T-cell (primary cell): ENCODE results near the gene CAV1. TPM values are rescaled to one million over a fixed set of nuclear protein-coding genes. Genes with fewer than 3 reads are reported as not detected.

Experiments used
- ATAC-seq, 4 experiments: fragments of 200-7000 bp in 3 of 4; fragments of 150-1000 bp in 1 of 4; cut with Tn5 transposase; replicated peaks in 1 of 4; 1 replicate in 3 of 4; 2 replicates in 1 of 4; pipeline ENCODE4 v1.10.0; 2021; ENCODE audit warnings: moderate library complexity in 3 of 4, mild to moderate bottlenecking in 2 of 4, moderate number of reproducible peaks in 1 of 4
- CTCF ChIA-PET, 2 donors: fragments of 300-600 bp; sonication (Branson Sonifier 250); formaldehyde crosslinking; loops; one replicate each; lab custom pipeline; 2022; ENCODE audit warnings: antibody characterized with exemption in 2 of 2; lab: Charles Lee
- POLR2A ChIA-PET, 2 donors: fragments of 300-600 bp; sonication (Branson Sonifier 250); formaldehyde crosslinking; loops; one replicate each; lab custom pipeline; 2022; ENCODE audit warnings: antibody characterized with exemption in 2 of 2; lab: Charles Lee
- DNase-seq, 35 experiments: peaks; one replicate each; pipeline versions ENCODE4 v3.0.0 to v3.0.0-alpha.2; 2013 to 2023
- H3K27ac ChIP-seq: one replicate; pipeline ENCODE4 v1.5.1; 2013; ENCODE audit warnings: low read length
- H3K27me3 ChIP-seq, 2 experiments: replicated peaks in 1 of 2; 1 replicate in 1 of 2; 2 replicates in 1 of 2; pipeline versions ENCODE4 v1.6.1 to v1.7.0; 2013; ENCODE audit warnings: low read length in 1 of 2, mixed read lengths in 1 of 2; ENCODE audit not compliant: control insufficient read depth in 2 of 2, insufficient read depth in 2 of 2; ENCODE audit errors: extremely low read depth in 1 of 2
- H3K36me3 ChIP-seq, 2 donors: 1 replicate in 1 of 2; 2 replicates in 1 of 2; pipeline versions ENCODE4 v1.6.1 to v1.7.0; 2013; ENCODE audit warnings: low read length in 1 of 2; ENCODE audit not compliant: control insufficient read depth in 2 of 2, insufficient read depth in 1 of 2; ENCODE audit errors: extremely low read depth in 1 of 2
- H3K4me1 ChIP-seq, 2 experiments: 1 replicate in 1 of 2; 2 replicates in 1 of 2; pipeline versions ENCODE4 v1.6.1 to v1.7.0; 2013; ENCODE audit warnings: low read length in 2 of 2, mixed read lengths in 1 of 2; ENCODE audit not compliant: insufficient read depth in 2 of 2, control insufficient read depth in 1 of 2; ENCODE audit errors: extremely low read depth in 1 of 2
- H3K4me3 ChIP-seq, 2 donors: 1 replicate in 1 of 2; 2 replicates in 1 of 2; pipeline versions ENCODE4 v1.5.1 to v1.7.0; 2013; ENCODE audit warnings: mild to moderate bottlenecking in 2 of 2, low read length in 1 of 2, moderate library complexity in 1 of 2; ENCODE audit not compliant: control insufficient read depth in 1 of 2; ENCODE audit errors: extremely low read depth in 1 of 2
- H3K9me3 ChIP-seq: 2 replicates; pipeline ENCODE4 v1.7.0; 2013
- H3K27ac Mint-ChIP-seq, 2 donors: one replicate each; pipeline ENCODE4 v1.8.0; 2020 to 2021; ENCODE audit warnings: mild to moderate bottlenecking in 2 of 2, mixed read lengths in 2 of 2
- H3K27me3 Mint-ChIP-seq, 2 donors: one replicate each; pipeline ENCODE4 v1.8.0; 2021 to 2022; ENCODE audit warnings: mixed read lengths in 2 of 2
- H3K36me3 Mint-ChIP-seq: one replicate; pipeline ENCODE4 v1.8.0; 2021; ENCODE audit warnings: mixed read lengths
- H3K4me1 Mint-ChIP-seq, 3 donors: one replicate each; pipeline ENCODE4 v1.8.0; 2020 to 2022; ENCODE audit warnings: mixed read lengths in 3 of 3, mild to moderate bottlenecking in 1 of 3
- H3K4me3 Mint-ChIP-seq, 3 donors: one replicate each; pipeline ENCODE4 v1.8.0; 2020 to 2022; ENCODE audit warnings: mild to moderate bottlenecking in 3 of 3, mixed read lengths in 3 of 3, moderate library complexity in 3 of 3
- H3K9me3 Mint-ChIP-seq, 3 donors: one replicate each; pipeline ENCODE4 v1.8.0; 2020 to 2022; ENCODE audit warnings: mixed read lengths in 3 of 3
- WGBS: methylation state at CpG from one replicate; pipeline ENCODE4 v1.1.5; 2013; ENCODE audit warnings: missing lambda C conversion rate; ENCODE audit not compliant: insufficient coverage; 5-methylcytosine and 5-hydroxymethylcytosine counted together
- total RNA-seq, 35 experiments: library from RNA in 6 of 35; stranded (reverse) in 6 of 35; fragments of 120-200 nt in 1 of 35; gene quantifications; one replicate each; pipeline versions ENCODE4 v1.2.1 to v1.2.4 and lab custom pipeline; 2013 to 2026

CAV1 gene
- total RNA-seq, 5 donors from 2014 or later (not counting 1 experiment from before 2014, with no cell fraction given): 0.25 to 1.4 (median 0.98) TPM; not detected in 1

DNA sequence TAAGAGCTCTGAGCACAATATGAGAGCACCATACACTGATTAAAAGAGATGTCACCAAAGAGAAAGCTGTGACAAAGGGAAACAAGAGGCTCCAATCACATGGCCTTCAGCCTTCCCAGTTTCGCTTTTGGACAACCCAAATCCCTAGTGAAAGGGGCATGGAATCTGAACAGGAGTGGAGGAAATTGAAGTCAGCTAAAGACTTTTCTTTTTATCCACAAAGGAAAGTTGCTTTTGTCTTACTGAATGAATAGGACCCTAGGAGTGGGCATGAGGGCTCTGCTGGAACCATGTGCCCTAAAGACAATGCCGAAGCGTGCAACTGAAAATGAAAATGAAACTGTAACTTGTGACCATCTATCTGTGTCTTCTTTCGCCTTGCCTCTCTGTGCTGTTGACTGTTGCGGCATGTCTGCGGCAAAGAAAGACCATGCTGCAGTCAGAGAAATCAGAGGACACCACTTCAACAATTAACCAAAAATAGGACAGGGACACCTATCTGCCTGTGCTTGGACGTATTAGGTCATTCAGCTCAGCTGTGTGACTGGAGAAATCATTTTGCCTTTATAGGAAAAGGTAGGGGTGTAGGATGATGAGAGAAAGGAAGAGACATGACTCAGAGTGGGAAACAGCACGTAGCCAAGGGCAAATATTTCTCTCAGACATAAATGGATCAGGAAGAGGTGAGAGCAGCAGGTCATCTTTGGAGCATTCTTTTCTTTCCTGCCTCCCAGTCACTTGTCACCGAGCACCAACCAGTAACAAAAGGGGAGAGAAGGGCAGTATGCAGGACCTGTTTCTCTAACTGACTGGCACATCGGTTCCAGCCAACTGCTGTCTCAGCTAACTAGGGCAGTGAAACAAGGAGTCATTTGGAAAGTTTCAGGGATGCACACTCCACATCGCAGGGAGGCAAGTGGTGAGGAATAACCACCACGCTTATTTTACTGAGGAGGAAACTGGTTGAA, 13.0 kb upstream of the CAV1 start:
- Mint-ChIP-seq H3K4me3 (peak overlapping the region; percentile 72 to 81 (median 72)), H3K27ac (peak overlapping the region; percentile 69 to 80), H3K36me3 (no peaks in the 10 kb centered on the region), H3K27me3 (peaks cover 8 to 22% of the 10 kb centered on the region in 2 donors), H3K9me3 (no peaks in the 10 kb centered on the region), H3K4me1 (peaks cover 9 to 22% (median 16%) of the 10 kb centered on the region in 3 donors)
- ATAC-seq: peak; percentile 65 to 90 (median 74)
- peak in 6 of 35 experiments; percentile 1 to 60 (median 8) for DNase-seq
- no peaks in the 10 kb centered on the region for H3K36me3 ChIP-seq
- H3K4me1 ChIP-seq: peaks cover 0 to 3% of the 10 kb centered on the region in 2 experiments
- ChIA-PET POLR2A (interaction anchor here in 1 of 2 donors (0.6 kb wide), 1 partner anchor 17 kb away, joined by 3 read pairs; no protein-coding TSS in a partner anchor), CTCF (interaction anchor here in 1 of 2 donors (1.7 kb wide), 1 partner anchor 15 kb away, joined by 5 read pairs; no protein-coding TSS in a partner anchor)
- H3K4me3 ChIP-seq: peak overlapping the region; percentile 39 to 47
- no peaks in the 10 kb centered on the region for H3K9me3 ChIP-seq
- peaks cover 0 to 8% of the 10 kb centered on the region in 2 experiments for H3K27me3 ChIP-seq
- 18% methylated on average over 6 of the region's 12 CpGs for WGBS
- H3K27ac ChIP-seq: peak overlapping the region; percentile 45

DNA sequence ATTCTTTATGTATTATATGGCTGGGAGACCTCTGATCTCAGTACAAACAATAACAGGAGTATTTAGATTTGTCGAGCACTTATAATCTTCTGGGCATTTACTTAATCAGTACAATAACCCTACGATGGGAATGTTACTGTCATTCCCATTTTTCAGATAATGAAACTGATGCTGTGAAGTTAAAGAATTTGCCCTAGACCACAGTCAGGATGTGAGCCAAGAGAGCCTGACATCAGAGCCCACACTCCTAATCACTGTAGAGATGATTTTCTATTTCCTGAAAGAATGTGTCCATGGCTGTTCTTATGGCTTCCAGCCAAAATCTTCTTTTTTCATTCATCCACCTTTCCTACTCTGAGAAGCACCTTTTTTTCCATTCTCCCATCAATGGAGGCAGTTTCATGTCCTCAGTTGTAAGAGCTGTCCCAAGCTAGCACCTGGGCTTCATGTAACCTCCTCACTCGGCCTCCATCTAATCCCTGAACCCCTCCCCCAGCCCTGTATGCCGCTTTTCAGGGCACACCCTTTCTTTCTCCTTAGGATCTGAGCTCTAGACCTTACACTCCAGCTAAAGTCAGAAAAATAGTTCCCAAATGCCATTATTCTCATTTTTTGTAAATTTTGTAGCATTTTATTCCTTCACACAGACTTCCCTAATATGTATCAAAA, 12.2 kb upstream of the CAV1 start:
- Mint-ChIP-seq H3K27me3 (peaks cover 10 to 22% of the 10 kb centered on the region in 2 donors), H3K4me1 (peaks cover 9 to 22% (median 16%) of the 10 kb centered on the region in 3 donors), H3K4me3 (peak overlapping the region; percentile 72 to 81 (median 72)), H3K36me3 (no peaks in the 10 kb centered on the region), H3K27ac (peak overlapping the region; percentile 53 to 69), H3K9me3 (no peaks in the 10 kb centered on the region)
- ATAC-seq: no peak
- H3K27me3 ChIP-seq: peaks cover 0 to 8% of the 10 kb centered on the region in 2 experiments
- ChIA-PET CTCF (interaction anchor here in 1 of 2 donors (0.9 kb wide), 1 partner anchor 76 kb away, joined by 3 read pairs; no protein-coding TSS in a partner anchor), POLR2A (no interaction called here)
- H3K9me3 ChIP-seq: no peaks in the 10 kb centered on the region
- H3K4me3 ChIP-seq: peak overlapping the region in 1 of 2 donors; percentile 47
- no peaks in the 10 kb centered on the region for H3K36me3 ChIP-seq
- no peak for DNase-seq
- H3K4me1 ChIP-seq: peaks cover 0 to 3% of the 10 kb centered on the region in 2 experiments
- H3K27ac ChIP-seq: peak overlapping the region; percentile 45
- 94% methylated on average over 2 of the region's 4 CpGs for WGBS

DNA sequence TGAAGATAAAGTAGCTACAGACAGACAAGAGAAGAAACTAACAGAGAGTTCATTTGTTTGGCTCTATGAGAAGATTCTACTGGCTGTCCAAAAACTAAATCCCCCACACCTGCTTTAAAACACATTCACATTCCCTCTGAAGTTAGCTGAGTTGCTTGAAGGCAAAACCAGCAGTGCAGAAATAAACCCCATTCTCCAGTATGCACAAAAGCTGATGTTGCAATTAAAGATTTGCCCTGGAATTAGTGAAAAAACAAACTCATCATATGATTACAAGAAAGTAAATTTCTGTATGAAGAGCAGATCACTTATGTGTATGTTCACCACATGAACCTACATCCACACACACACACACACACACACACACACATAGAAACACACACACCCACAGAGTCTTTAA, 9.3 kb upstream of the CAV1 start:
- Histone ChIP-seq H3K9me3 (no peaks in the 10 kb centered on the region), H3K27me3 (peaks cover 0 to 14% of the 10 kb centered on the region in 2 experiments), H3K4me3 (no peak overlapping the region), H3K27ac (no peak overlapping the region), H3K36me3 (no peaks in the 10 kb centered on the region), H3K4me1 (peaks cover 0 to 3% of the 10 kb centered on the region in 2 experiments)
- Mint-ChIP-seq H3K9me3 (no peaks in the 10 kb centered on the region), H3K27me3 (peaks cover 23 to 27% of the 10 kb centered on the region in 2 donors), H3K27ac (no peak overlapping the region), H3K36me3 (no peaks in the 10 kb centered on the region), H3K4me3 (no peak overlapping the region), H3K4me1 (peaks cover 9 to 22% (median 16%) of the 10 kb centered on the region in 3 donors)
- ATAC-seq (no peak), DNase-seq (no peak)
- POLR2A ChIA-PET: no interaction called here
- CTCF ChIA-PET: interaction anchor here in 1 of 2 donors (0.6 kb wide), 1 partner anchor 358 kb away, joined by 3 read pairs; no protein-coding TSS in a partner anchor

DNA sequence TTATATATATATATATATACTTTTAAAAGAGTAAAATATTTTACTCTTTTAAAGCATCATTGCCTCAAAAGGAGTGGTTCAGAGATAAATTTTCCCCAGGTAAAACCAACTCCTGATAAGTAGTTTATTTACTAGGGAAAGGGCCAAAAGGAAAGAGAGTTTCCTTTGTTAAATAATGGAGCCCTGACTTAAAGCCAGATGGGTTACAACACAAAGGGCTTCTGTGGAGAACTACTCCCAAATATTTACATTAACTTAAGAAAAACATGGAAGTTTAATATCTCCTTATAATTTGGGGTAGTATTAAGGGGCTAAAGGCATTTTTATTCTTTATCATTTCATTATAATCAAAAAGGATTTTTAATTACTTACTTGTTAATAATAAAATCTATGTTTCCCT, 8.5 kb upstream of the CAV1 start:
- H3K4me3 Mint-ChIP-seq: no peak overlapping the region
- no peaks in the 10 kb centered on the region for H3K9me3 Mint-ChIP-seq
- peaks cover 0 to 3% of the 10 kb centered on the region in 2 experiments for H3K4me1 ChIP-seq
- peaks cover 9 to 17% (median 14%) of the 10 kb centered on the region in 3 donors for H3K4me1 Mint-ChIP-seq
- DNase-seq: no peak
- CTCF ChIA-PET: interaction anchor here (0.6 to 1.1 kb wide), 3 partner anchors 10 to 357 kb away, joined by 3 to 4 read pairs (median 3); no protein-coding TSS in a partner anchor
- no peaks in the 10 kb centered on the region for H3K36me3 ChIP-seq
- peaks cover 23 to 33% of the 10 kb centered on the region in 2 donors for H3K27me3 Mint-ChIP-seq
- H3K27ac ChIP-seq: no peak overlapping the region
- H3K4me3 ChIP-seq: no peak overlapping the region
- no peak overlapping the region for H3K27ac Mint-ChIP-seq
- H3K36me3 Mint-ChIP-seq: no peaks in the 10 kb centered on the region
- peaks cover 3 to 14% of the 10 kb centered on the region in 2 experiments for H3K27me3 ChIP-seq
- POLR2A ChIA-PET: interaction anchor here in 1 of 2 donors (0.6 kb wide), 1 partner anchor 253 kb away, joined by 5 read pairs; no protein-coding TSS in a partner anchor
- H3K9me3 ChIP-seq: no peaks in the 10 kb centered on the region
- ATAC-seq: no peak

DNA sequence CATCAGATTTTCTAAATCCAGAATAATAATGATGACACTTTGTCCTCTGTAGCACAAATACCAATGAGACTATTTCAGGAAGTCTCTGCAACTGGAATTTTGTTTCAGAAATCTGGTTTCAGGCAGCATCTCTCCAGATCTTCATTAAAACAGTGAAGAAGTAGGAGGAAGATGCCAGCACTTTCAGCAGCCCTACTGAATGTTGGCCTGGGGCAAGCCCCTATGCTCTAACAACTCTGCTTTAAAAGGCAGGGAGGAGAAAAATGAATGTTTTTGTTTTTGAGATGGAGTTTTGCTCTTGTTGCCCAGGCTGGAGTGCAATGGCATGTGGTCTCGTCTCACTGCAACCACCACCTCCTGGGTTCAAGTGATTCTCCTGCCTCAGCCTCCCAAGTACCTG, 7.2 kb upstream of the CAV1 start:
- Mint-ChIP-seq H3K27ac (no peak overlapping the region), H3K4me1 (peaks cover 0 to 4% (median 2%) of the 10 kb centered on the region in 3 donors), H3K4me3 (no peak overlapping the region), H3K9me3 (no peaks in the 10 kb centered on the region), H3K36me3 (no peaks in the 10 kb centered on the region), H3K27me3 (peaks cover 30 to 40% of the 10 kb centered on the region in 2 donors)
- ChIA-PET POLR2A (no interaction called here), CTCF (no interaction called here)
- H3K36me3 ChIP-seq: no peaks in the 10 kb centered on the region
- H3K4me1 ChIP-seq: peaks cover 0 to 3% of the 10 kb centered on the region in 2 experiments
- WGBS: no CpG with 5 or more reads among the region's 1 CpG
- H3K4me3 ChIP-seq: no peak overlapping the region
- H3K9me3 ChIP-seq: no peaks in the 10 kb centered on the region
- DNase-seq (no peak), ATAC-seq (no peak)
- peaks cover 3 to 15% of the 10 kb centered on the region in 2 experiments for H3K27me3 ChIP-seq
- no peak overlapping the region for H3K27ac ChIP-seq

DNA sequence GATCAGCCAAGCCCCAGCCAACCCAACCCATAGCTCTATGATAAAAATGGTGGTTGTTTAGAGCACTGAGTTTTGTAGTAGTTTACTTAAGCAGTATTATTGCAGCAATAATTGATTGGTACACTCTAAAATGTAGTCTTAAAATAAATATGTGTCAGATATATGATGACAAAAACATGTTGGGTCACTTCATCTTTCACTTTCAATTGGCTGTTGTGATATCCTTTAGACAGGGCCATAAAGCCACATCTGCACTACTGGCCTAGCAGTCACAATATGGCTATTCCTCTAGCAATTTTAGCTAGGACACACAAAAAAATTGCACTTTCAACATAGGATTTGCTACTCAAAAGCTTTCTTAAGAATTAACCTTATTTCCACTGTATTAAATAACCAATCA, 5.9 kb upstream of the CAV1 start:
- H3K27me3 Mint-ChIP-seq: peaks cover 43% of the 10 kb centered on the region in 2 donors
- H3K4me3 ChIP-seq: no peak overlapping the region
- no peak for DNase-seq
- ChIA-PET CTCF (interaction anchor here in 1 of 2 donors (0.7 kb wide), 1 partner anchor 982 kb away, joined by 3 read pairs; no protein-coding TSS in a partner anchor), POLR2A (no interaction called here)
- no peaks in the 10 kb centered on the region for H3K36me3 Mint-ChIP-seq
- H3K9me3 ChIP-seq: no peaks in the 10 kb centered on the region
- H3K9me3 Mint-ChIP-seq: no peaks in the 10 kb centered on the region
- H3K4me1 Mint-ChIP-seq: peaks cover 0 to 5% (median 0%) of the 10 kb centered on the region in 3 donors
- H3K27me3 ChIP-seq: peaks cover 3 to 20% of the 10 kb centered on the region in 2 experiments
- no peak for ATAC-seq
- no peaks in the 10 kb centered on the region for H3K4me1 ChIP-seq
- H3K4me3 Mint-ChIP-seq: no peak overlapping the region
- no peak overlapping the region for H3K27ac Mint-ChIP-seq
- no peak overlapping the region for H3K27ac ChIP-seq
- H3K36me3 ChIP-seq: no peaks in the 10 kb centered on the region
